PFSK-1 (cell line): ENCODE data around the gene TPBG.

Experiments used
- POLR2AphosphoS5 ChIP-seq: IDR thresholded peaks from 2 replicates; pipeline ENCODE4 v1.6.1; 2012; ENCODE audit warnings: low read depth, mild to moderate bottlenecking, control low read depth, low read length, moderate library complexity
- SIN3A ChIP-seq: IDR thresholded peaks from 2 replicates; pipeline ENCODE4 v1.6.1; 2012; ENCODE audit warnings: mild to moderate bottlenecking, low read length, moderate library complexity, borderline replicate concordance; ENCODE audit not compliant: insufficient read depth
- TAF1 ChIP-seq: IDR thresholded peaks from 2 replicates; pipeline ENCODE4 v1.6.1; 2012; ENCODE audit warnings: low read length, control low read depth, borderline replicate concordance; ENCODE audit not compliant: insufficient read depth
- TF ChIP-seq, protein P1 (sequence below), 2 experiments: IDR thresholded peaks; 2 replicates each; pipeline versions ENCODE4 v1.6.1 to v1.8.0; 2011 to 2012; ENCODE audit warnings: low read depth in 2 of 2, low read length in 2 of 2, control low read depth in 1 of 2, inconsistent platforms in 1 of 2, mild to moderate bottlenecking in 1 of 2, moderate library complexity in 1 of 2; ENCODE audit not compliant: insufficient read depth in 1 of 2

DNA sequence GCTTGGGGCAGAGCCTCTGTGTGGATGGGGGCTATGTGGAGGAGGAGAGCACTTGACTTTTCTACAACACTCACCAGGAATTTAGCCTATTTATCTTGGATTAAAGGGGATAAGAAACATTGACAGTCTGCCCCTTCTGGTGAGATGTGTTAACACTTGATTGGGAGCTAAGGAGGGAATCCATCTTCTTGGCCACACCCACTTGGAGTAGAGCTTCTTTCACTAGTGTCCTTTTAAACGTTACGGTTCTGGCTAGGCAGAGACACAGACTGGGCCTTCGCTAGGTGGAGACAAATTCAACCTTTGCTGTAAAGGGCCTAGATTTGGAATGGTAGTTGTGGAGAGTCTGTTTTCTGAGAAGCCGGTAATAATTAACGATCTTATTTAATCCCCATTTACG, 15.5 kb upstream of the TPBG start:
- no peak for TF ChIP-seq POLR2AphosphoS5
- TF ChIP-seq, protein P1, sequence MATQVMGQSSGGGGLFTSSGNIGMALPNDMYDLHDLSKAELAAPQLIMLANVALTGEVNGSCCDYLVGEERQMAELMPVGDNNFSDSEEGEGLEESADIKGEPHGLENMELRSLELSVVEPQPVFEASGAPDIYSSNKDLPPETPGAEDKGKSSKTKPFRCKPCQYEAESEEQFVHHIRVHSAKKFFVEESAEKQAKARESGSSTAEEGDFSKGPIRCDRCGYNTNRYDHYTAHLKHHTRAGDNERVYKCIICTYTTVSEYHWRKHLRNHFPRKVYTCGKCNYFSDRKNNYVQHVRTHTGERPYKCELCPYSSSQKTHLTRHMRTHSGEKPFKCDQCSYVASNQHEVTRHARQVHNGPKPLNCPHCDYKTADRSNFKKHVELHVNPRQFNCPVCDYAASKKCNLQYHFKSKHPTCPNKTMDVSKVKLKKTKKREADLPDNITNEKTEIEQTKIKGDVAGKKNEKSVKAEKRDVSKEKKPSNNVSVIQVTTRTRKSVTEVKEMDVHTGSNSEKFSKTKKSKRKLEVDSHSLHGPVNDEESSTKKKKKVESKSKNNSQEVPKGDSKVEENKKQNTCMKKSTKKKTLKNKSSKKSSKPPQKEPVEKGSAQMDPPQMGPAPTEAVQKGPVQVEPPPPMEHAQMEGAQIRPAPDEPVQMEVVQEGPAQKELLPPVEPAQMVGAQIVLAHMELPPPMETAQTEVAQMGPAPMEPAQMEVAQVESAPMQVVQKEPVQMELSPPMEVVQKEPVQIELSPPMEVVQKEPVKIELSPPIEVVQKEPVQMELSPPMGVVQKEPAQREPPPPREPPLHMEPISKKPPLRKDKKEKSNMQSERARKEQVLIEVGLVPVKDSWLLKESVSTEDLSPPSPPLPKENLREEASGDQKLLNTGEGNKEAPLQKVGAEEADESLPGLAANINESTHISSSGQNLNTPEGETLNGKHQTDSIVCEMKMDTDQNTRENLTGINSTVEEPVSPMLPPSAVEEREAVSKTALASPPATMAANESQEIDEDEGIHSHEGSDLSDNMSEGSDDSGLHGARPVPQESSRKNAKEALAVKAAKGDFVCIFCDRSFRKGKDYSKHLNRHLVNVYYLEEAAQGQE (IDR thresholded peaks at IDR 0.05; ENCODE audit: insufficient read depth in 1 of 2, low read depth in 2 of 2, low read length in 2 of 2), result no peak
- TF ChIP-seq TAF1, result no peak
- no peak for TF ChIP-seq SIN3A
